ENCODE data around the gene SLC9A5.

SLC9A5 gene

DNA sequence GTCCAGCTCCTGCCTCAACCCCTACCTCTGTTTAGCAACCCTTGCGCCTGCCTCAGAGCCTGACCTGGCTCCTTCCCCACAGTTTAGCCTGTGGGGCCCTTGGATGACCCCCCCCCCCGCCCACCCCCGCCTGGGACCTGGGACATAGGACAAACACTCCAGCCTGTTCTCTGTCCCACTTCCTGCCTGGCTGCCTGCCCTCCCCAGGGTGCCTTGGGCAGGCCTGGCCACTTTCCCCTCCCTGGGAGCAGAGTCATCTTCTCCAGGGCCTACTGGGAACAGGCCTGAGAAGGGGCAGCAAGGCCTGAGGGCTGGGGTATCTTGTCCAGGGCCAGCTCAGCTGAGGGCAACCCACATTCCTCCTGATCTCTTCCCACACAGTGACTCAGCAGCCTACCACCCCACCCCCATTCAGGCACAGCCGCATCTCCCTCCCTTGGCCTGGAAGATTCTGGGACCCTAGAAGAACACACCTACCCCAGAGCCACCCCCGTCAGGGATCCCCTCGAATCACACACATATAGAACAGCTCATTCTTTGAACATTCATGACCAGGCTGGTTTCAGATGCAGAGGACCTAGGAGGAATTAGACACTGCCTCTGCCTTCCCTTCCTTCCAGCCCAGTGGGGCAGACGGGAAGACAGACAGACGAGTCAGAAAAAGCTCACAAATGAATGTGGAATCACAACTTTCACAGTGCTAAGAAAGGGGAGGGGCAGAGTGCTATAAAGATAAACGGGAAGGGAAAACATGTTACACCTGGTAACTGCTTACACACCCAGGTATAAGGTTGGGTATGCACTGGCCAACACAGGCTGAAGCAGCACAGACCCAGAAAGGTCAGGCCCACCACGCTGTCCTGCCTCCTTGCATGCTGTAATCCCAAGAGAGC is 7.5 kb upstream of the SLC9A5 start:
- no peak overlapping the region for H3K4me3 ChIP-seq (ENCODE audit: insufficient read length, low read depth)
- peak; percentile 54 for DNase-seq (ENCODE audit: low read depth, low spot score)
- TF ChIP-seq SUZ12 (IDR thresholded peaks at IDR 0.05; ENCODE audit: extremely low read depth, insufficient read depth, insufficient read length) (no peak), YY1 (IDR thresholded peaks at IDR 0.05; ENCODE audit: insufficient read depth, insufficient read length) (no peak), ZNF274 (IDR thresholded peaks at IDR 0.05; ENCODE audit: low read depth, low read length) (no peak)
- H3K27me3 ChIP-seq (ENCODE audit: insufficient read depth, insufficient read length): no peaks in the 10 kb centered on the region
- no peaks in the 10 kb centered on the region for H3K9me3 ChIP-seq (ENCODE audit: insufficient read depth, low read length)
- peak overlapping the region; percentile 23 for H3K9ac ChIP-seq (ENCODE audit: insufficient read length, low read depth)
- H3K4me1 ChIP-seq (ENCODE audit: insufficient read depth, insufficient read length): peaks cover 37% of the 10 kb centered on the region
- peaks cover 37% of the 10 kb centered on the region for H3K36me3 ChIP-seq (ENCODE audit: insufficient read depth, insufficient read length, low read length)

DNA sequence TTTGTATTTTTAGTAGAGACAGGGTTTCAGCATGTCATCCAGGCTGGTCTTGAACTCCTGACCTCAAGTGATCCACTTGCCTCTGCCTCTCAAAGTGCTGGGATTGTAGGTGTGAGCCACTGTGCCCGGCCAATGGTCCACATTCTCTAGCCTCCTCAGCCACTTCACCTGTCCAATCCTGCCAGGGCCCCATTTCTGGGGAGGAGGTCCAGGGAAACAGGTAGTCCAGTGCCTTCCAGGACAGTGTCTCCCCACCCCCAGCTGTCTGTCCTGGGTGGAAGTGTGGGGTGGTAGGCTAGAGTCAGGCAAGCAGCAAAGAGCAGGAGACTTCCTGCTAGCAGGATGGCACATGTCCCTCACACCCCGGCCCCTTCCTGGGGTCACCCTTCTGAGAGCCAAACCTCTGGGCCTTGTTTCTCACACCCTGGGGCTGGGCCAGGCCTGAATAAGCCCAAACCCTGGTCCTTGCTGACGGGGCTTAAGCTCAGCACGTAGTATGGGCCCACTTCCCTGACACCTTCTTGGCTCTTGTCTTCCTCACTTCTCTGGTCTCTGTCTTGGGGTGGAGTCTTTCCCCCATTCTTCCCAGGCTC is 6.5 kb upstream of the SLC9A5 start:
- no peak for DNase-seq (ENCODE audit: low read depth, low spot score)
- H3K9me3 ChIP-seq (ENCODE audit: insufficient read depth, low read length): no peaks in the 10 kb centered on the region
- H3K4me1 ChIP-seq (ENCODE audit: insufficient read depth, insufficient read length): peaks cover 37% of the 10 kb centered on the region
- TF ChIP-seq YY1 (IDR thresholded peaks at IDR 0.05; ENCODE audit: insufficient read depth, insufficient read length): no peak
- no peak for TF ChIP-seq SUZ12 (IDR thresholded peaks at IDR 0.05; ENCODE audit: extremely low read depth, insufficient read depth, insufficient read length)
- no peak for TF ChIP-seq ZNF274 (IDR thresholded peaks at IDR 0.05; ENCODE audit: low read depth, low read length)
- H3K9ac ChIP-seq (ENCODE audit: insufficient read length, low read depth): no peak overlapping the region
- H3K36me3 ChIP-seq (ENCODE audit: insufficient read depth, insufficient read length, low read length): peaks cover 30% of the 10 kb centered on the region
- no peaks in the 10 kb centered on the region for H3K27me3 ChIP-seq (ENCODE audit: insufficient read depth, insufficient read length)
- H3K4me3 ChIP-seq (ENCODE audit: insufficient read length, low read depth): no peak overlapping the region

DNA sequence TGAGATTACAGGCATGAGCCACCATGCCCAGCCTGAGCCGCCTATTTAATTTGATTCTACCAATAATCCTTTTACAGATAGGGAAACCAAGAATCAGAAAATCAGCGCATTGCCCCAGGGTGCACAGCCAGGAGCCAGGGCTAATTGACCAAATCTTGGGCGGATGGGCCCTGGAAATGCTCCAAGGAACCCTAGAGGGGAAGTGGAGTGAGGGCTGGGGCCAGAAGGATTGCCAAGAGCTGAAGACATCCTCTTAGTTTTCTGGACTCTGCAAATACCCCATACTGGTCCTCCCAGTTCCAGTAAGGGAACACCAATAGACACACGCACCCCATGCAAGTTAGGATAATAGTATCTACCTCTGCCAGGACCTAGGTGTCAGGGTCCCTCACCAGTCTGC is 5.3 kb upstream of the SLC9A5 start:
- H3K27me3 ChIP-seq (ENCODE audit: insufficient read depth, insufficient read length): peaks cover 10% of the 10 kb centered on the region
- H3K9me3 ChIP-seq (ENCODE audit: insufficient read depth, low read length): no peaks in the 10 kb centered on the region
- DNase-seq (ENCODE audit: low read depth, low spot score): no peak
- H3K4me3 ChIP-seq (ENCODE audit: insufficient read length, low read depth): no peak overlapping the region
- no peak overlapping the region for H3K9ac ChIP-seq (ENCODE audit: insufficient read length, low read depth)
- TF ChIP-seq SUZ12 (IDR thresholded peaks at IDR 0.05; ENCODE audit: extremely low read depth, insufficient read depth, insufficient read length): no peak
- TF ChIP-seq ZNF274 (IDR thresholded peaks at IDR 0.05; ENCODE audit: low read depth, low read length): no peak
- no peak for TF ChIP-seq YY1 (IDR thresholded peaks at IDR 0.05; ENCODE audit: insufficient read depth, insufficient read length)
- H3K36me3 ChIP-seq (ENCODE audit: insufficient read depth, insufficient read length, low read length): peaks cover 18% of the 10 kb centered on the region
- H3K4me1 ChIP-seq (ENCODE audit: insufficient read depth, insufficient read length): peaks cover 41% of the 10 kb centered on the region

DNA sequence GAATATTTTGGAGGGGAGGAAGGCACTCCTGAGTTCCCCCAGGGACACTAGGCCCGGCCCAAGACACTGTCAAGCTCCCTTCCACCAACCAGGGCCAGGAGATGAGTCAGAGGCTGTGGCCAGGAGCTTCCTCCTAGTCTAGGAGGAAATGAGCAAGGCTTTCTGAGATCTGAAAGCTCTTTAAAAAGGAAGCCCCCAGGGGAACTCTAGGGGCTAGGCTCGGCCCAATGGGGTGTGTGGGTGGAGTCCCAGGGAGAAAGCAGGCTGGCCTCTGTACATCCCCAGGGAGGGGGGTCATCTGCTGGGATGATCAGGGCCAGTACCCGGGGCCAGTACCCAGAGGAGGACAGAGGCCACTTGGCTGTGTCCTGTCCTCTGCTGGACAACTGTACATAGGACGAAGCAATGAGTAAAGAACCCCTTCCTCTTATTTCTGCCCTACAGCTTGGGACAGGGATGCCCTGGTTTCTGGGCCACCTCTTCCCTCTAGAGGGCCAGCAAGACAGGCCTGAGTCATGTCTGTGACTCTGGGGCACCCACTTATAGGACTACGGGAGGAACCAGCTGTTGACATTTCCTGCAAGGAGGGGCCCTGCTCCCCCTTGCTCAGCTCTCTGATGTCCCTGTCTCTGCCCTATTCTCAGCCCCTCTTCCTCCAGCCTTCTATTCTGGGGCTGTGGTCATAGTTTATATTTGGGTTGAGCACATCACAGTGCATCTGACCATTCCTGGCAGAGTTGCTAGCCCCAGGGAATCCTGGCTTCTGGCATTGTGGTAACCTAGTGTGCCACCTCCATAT is 4.2 kb upstream of the SLC9A5 start:
- H3K4me1 ChIP-seq (ENCODE audit: insufficient read depth, insufficient read length): peaks cover 46% of the 10 kb centered on the region
- DNase-seq (ENCODE audit: low read depth, low spot score): no peak
- H3K27me3 ChIP-seq (ENCODE audit: insufficient read depth, insufficient read length): peaks cover 21% of the 10 kb centered on the region
- TF ChIP-seq ZNF274 (IDR thresholded peaks at IDR 0.05; ENCODE audit: low read depth, low read length) (no peak), YY1 (IDR thresholded peaks at IDR 0.05; ENCODE audit: insufficient read depth, insufficient read length) (no peak), SUZ12 (IDR thresholded peaks at IDR 0.05; ENCODE audit: extremely low read depth, insufficient read depth, insufficient read length) (no peak)
- peaks cover 7% of the 10 kb centered on the region for H3K36me3 ChIP-seq (ENCODE audit: insufficient read depth, insufficient read length, low read length)
- H3K9ac ChIP-seq (ENCODE audit: insufficient read length, low read depth): peak overlapping the region; percentile 90
- no peak overlapping the region for H3K4me3 ChIP-seq (ENCODE audit: insufficient read length, low read depth)
- H3K9me3 ChIP-seq (ENCODE audit: insufficient read depth, low read length): no peaks in the 10 kb centered on the region

DNA sequence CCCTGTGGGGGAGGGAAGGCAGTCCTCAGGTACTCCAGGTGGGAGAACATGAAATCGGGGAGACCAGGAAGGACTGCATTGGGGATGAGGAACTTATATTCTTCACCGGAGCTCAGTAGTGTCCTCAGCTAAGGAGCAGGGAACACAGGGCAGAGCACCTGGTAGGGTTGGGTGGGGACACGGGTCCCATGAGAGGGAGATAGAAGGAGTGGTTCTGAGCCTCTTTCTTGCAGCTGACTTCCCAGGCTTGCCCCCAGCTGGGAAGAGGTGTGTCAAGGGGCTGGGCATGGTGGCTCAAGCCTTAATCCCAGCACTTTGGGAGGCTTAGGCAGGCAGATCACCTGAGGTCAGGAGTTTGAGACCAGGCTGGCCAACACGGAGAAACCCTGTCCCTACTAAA is 3.6 kb upstream of the SLC9A5 start:
- H3K36me3 ChIP-seq (ENCODE audit: insufficient read depth, insufficient read length, low read length): peaks cover 2% of the 10 kb centered on the region
- peaks cover 27% of the 10 kb centered on the region for H3K27me3 ChIP-seq (ENCODE audit: insufficient read depth, insufficient read length)
- peaks cover 51% of the 10 kb centered on the region for H3K4me1 ChIP-seq (ENCODE audit: insufficient read depth, insufficient read length)
- no peaks in the 10 kb centered on the region for H3K9me3 ChIP-seq (ENCODE audit: insufficient read depth, low read length)
- TF ChIP-seq SUZ12 (IDR thresholded peaks at IDR 0.05; ENCODE audit: extremely low read depth, insufficient read depth, insufficient read length) (no peak), ZNF274 (IDR thresholded peaks at IDR 0.05; ENCODE audit: low read depth, low read length) (no peak), YY1 (IDR thresholded peaks at IDR 0.05; ENCODE audit: insufficient read depth, insufficient read length) (no peak)
- no peak for DNase-seq (ENCODE audit: low read depth, low spot score)
- peak overlapping the region; percentile 9 for H3K4me3 ChIP-seq (ENCODE audit: insufficient read length, low read depth)
- peak overlapping the region; percentile 90 for H3K9ac ChIP-seq (ENCODE audit: insufficient read length, low read depth)

DNA sequence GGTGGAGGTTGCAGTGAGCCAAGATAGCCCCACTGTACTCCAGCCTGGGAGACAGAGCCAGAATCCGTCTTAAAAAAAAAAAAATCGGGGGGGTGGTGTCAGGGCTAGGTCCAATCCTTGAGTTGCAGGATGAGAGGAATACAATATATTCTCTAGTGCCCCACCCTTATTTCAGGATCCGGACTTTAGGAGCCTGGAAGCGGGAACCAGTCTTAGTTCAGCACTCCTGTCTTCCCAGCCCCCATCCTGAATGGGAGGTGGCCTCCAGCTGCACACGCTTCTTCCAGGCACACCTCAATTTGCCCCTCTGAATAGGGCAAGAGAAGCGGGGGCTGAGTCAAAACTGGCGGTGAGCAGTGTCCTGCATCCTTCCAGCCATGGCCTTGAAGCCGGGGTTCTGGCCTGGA is 3.1 kb upstream of the SLC9A5 start:
- H3K4me1 ChIP-seq (ENCODE audit: insufficient read depth, insufficient read length): peaks cover 47% of the 10 kb centered on the region
- peaks cover 2% of the 10 kb centered on the region for H3K36me3 ChIP-seq (ENCODE audit: insufficient read depth, insufficient read length, low read length)
- DNase-seq (ENCODE audit: low read depth, low spot score): no peak
- TF ChIP-seq ZNF274 (IDR thresholded peaks at IDR 0.05; ENCODE audit: low read depth, low read length) (no peak), SUZ12 (IDR thresholded peaks at IDR 0.05; ENCODE audit: extremely low read depth, insufficient read depth, insufficient read length) (no peak), YY1 (IDR thresholded peaks at IDR 0.05; ENCODE audit: insufficient read depth, insufficient read length) (no peak)
- peaks cover 31% of the 10 kb centered on the region for H3K27me3 ChIP-seq (ENCODE audit: insufficient read depth, insufficient read length)
- no peaks in the 10 kb centered on the region for H3K9me3 ChIP-seq (ENCODE audit: insufficient read depth, low read length)
- peak overlapping the region; percentile 86 for H3K4me3 ChIP-seq (ENCODE audit: insufficient read length, low read depth)
- peak overlapping the region; percentile 90 for H3K9ac ChIP-seq (ENCODE audit: insufficient read length, low read depth)
